HUES48 (cell line): ENCODE measurements around the gene NPR3.
"Not testable (repeated sequence)": the region's sequence is repeated elsewhere in the genome, so short reads cannot be mapped to it uniquely, and the experiment has no call there.

Experiments
- H3K27ac ChIP-seq: one replicate; pipeline ENCODE4 v1.7.0; 2013; ENCODE audit warnings: low read depth, low read length, inconsistent platforms
- H3K27me3 ChIP-seq: 2 replicates; pipeline ENCODE4 v1.6.1; 2013; ENCODE audit warnings: mild to moderate bottlenecking, low read length; ENCODE audit not compliant: control insufficient read depth, insufficient read depth
- H3K36me3 ChIP-seq: 2 replicates; pipeline ENCODE4 v1.6.1; 2013; ENCODE audit warnings: low read length; ENCODE audit not compliant: control insufficient read depth, insufficient read depth
- H3K4me1 ChIP-seq: 2 replicates; pipeline ENCODE4 v1.6.1; 2013; ENCODE audit warnings: mild to moderate bottlenecking, low read length; ENCODE audit not compliant: control insufficient read depth, insufficient read depth
- H3K4me3 ChIP-seq: 2 replicates; pipeline ENCODE4 v1.5.1; 2013; ENCODE audit warnings: mild to moderate bottlenecking, low read depth, low read length
- H3K9ac ChIP-seq: 2 replicates; pipeline ENCODE4 v1.6.1; 2013; ENCODE audit warnings: mild to moderate bottlenecking, low read depth, low read length, moderate library complexity
- H3K9me3 ChIP-seq: 2 replicates; pipeline ENCODE4 v1.6.1; 2013; ENCODE audit warnings: low read length; ENCODE audit not compliant: control insufficient read depth, insufficient read depth

The NPR3 gene

GRCh38 chr5:32779754-32780415 lies 68.8 kb downstream of the NPR3 start:
- Histone ChIP-seq H3K36me3 (no peaks in the 10 kb centered on the region), H3K4me3 (no peak overlapping the region), H3K4me1 (no peaks in the 10 kb centered on the region; the same call in 1 of the 2 replicates), H3K27me3 (no peaks in the 10 kb centered on the region), H3K9ac (no peak overlapping the region), H3K27ac (no peak overlapping the region), H3K9me3 (no peaks in the 10 kb centered on the region)

- Histone ChIP-seq H3K4me1 (no peaks in the 10 kb centered on the region; the same call in 1 of the 2 replicates), H3K9ac (no peak overlapping the region), H3K4me3 (no peak overlapping the region), H3K36me3 (no peaks in the 10 kb centered on the region), H3K9me3 (no peaks in the 10 kb centered on the region), H3K27ac (no peak overlapping the region), H3K27me3 (no peaks in the 10 kb centered on the region)
Observed at GRCh38 chr5:32780508-32780919, 69.4 kb downstream of the NPR3 start.

GRCh38 chr5:32783661-32784060 lies 72.5 kb downstream of the NPR3 start:
- Histone ChIP-seq H3K27me3 (peaks cover 6% of the 10 kb centered on the region), H3K36me3 (no peaks in the 10 kb centered on the region), H3K4me1 (peaks cover 18% of the 10 kb centered on the region), H3K4me3 (no peak overlapping the region), H3K9ac (no peak overlapping the region), H3K27ac (no peak overlapping the region), H3K9me3 (no peaks in the 10 kb centered on the region)

GRCh38 chr5:32785611-32786254 lies 74.6 kb downstream of the NPR3 start:
- peaks cover 19% of the 10 kb centered on the region for H3K4me1 ChIP-seq

GRCh38 chr5:32786311-32786710 lies 75.2 kb downstream of the NPR3 start:
- Histone ChIP-seq H3K27ac (no peak overlapping the region), H3K36me3 (no peaks in the 10 kb centered on the region), H3K27me3 (peaks cover 6% of the 10 kb centered on the region), H3K4me3 (no peak overlapping the region), H3K9ac (no peak overlapping the region), H3K4me1 (peaks cover 19% of the 10 kb centered on the region), H3K9me3 (no peaks in the 10 kb centered on the region)

More at GRCh38 chr5:32785611-32786254, 74.6 kb downstream of the NPR3 start:
- H3K9me3 ChIP-seq, result no peaks in the 10 kb centered on the region
- no peaks in the 10 kb centered on the region for H3K36me3 ChIP-seq
- H3K4me3 ChIP-seq, result no peak overlapping the region
- H3K9ac ChIP-seq, result no peak overlapping the region
- peaks cover 6% of the 10 kb centered on the region for H3K27me3 ChIP-seq
- H3K27ac ChIP-seq, result no peak overlapping the region

GRCh38 chr5:32790411-32790951 lies 79.4 kb downstream of the NPR3 start:
- Histone ChIP-seq H3K27me3 (peaks cover 6% of the 10 kb centered on the region), H3K4me3 (no peak overlapping the region), H3K27ac (no peak overlapping the region), H3K9me3 (no peaks in the 10 kb centered on the region), H3K4me1 (peaks cover 19% of the 10 kb centered on the region), H3K36me3 (no peaks in the 10 kb centered on the region), H3K9ac (no peak overlapping the region)

GRCh38 chr5:32791536-32792243 lies 80.6 kb downstream of the NPR3 start:
- Histone ChIP-seq H3K9me3 (no peaks in the 10 kb centered on the region), H3K4me1 (peaks cover 18% of the 10 kb centered on the region), H3K9ac (no peak overlapping the region), H3K27ac (no peak overlapping the region), H3K36me3 (no peaks in the 10 kb centered on the region), H3K27me3 (peaks cover 6% of the 10 kb centered on the region), H3K4me3 (no peak overlapping the region)

GRCh38 chr5:32794086-32794485 lies 83.0 kb downstream of the NPR3 start:
- Histone ChIP-seq H3K4me1 (no peaks in the 10 kb centered on the region), H3K27ac (no peak overlapping the region), H3K4me3 (no peak overlapping the region), H3K36me3 (no peaks in the 10 kb centered on the region), H3K9ac (no peak overlapping the region), H3K9me3 (no peaks in the 10 kb centered on the region), H3K27me3 (no peaks in the 10 kb centered on the region)

- Histone ChIP-seq H3K4me3 (no peak overlapping the region), H3K9me3 (no peaks in the 10 kb centered on the region; the same call in 1 of the 2 replicates), H3K36me3 (no peaks in the 10 kb centered on the region)
Observed at GRCh38 chr5:32802764-32803163, 91.6 kb downstream of the NPR3 start.

GRCh38 chr5:32803656-32804055 lies 92.5 kb downstream of the NPR3 start:
- Histone ChIP-seq H3K27me3 (no peaks in the 10 kb centered on the region), H3K9me3 (no peaks in the 10 kb centered on the region; the same call in 1 of the 2 replicates), H3K36me3 (no peaks in the 10 kb centered on the region), H3K9ac (no peak overlapping the region), H3K27ac (no peak overlapping the region), H3K4me3 (no peak overlapping the region), H3K4me1 (no peaks in the 10 kb centered on the region)

More at GRCh38 chr5:32802764-32803163, 91.6 kb downstream of the NPR3 start:
- H3K27ac ChIP-seq, result no peak overlapping the region
- H3K4me1 ChIP-seq, result no peaks in the 10 kb centered on the region
- H3K9ac ChIP-seq, result no peak overlapping the region
- H3K27me3 ChIP-seq, result no peaks in the 10 kb centered on the region

GRCh38 chr5:32805462-32805861 lies 94.3 kb downstream of the NPR3 start:
- not testable (repeated sequence) for H3K4me3 ChIP-seq, H3K36me3 ChIP-seq, H3K9ac ChIP-seq, H3K27ac ChIP-seq, H3K9me3 ChIP-seq, H3K4me1 ChIP-seq, H3K27me3 ChIP-seq
